ENCODE data around the gene TECPR2. TPM values are rescaled to one million over a fixed set of nuclear protein-coding genes. Genes with fewer than 3 reads are reported as not detected.

The TECPR2 gene
- total RNA-seq, 1 donor from 2014 or later: 12.0 TPM

DNA sequence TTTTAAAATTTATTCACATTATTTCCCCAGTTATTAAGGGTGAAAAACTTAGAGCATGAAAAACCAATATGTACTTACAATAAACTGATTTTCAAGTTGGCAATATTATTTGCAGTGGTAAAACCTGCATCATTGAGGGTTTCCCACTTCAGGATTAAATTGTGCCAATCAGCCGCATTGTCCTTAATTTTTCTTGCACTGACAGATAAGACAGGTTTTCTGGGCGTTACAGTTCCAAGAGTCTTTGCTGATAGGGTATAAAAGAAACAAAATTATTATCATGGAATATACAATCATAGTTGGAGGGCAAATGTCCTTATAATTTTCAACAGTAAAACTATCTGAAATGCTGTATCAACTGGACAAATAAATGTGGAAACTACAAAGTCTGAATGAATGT is 3.4 kb upstream of the TECPR2 start:
- Histone ChIP-seq H3K36me3 (peaks cover 0 to 41% of the 10 kb centered on the region in 2 donors), H3K27ac (no peak overlapping the region), H3K27me3 (no peaks in the 10 kb centered on the region), H3K4me1 (peaks cover 27% of the 10 kb centered on the region), H3K4me3 (no peak overlapping the region), H3K9me3 (no peaks in the 10 kb centered on the region)
- no peak for DNase-seq (ENCODE audit: extremely low spot score in 2 of 2)
- intact Hi-C loops (cut with DNase I): no loop called here
- TF ChIP-seq CTCF (IDR thresholded peaks at IDR 0.05) (no peak), POLR2A (IDR thresholded peaks at IDR 0.05) (no peak), POLR2AphosphoS5 (IDR thresholded peaks at IDR 0.05; ENCODE audit: insufficient read depth in 1 of 2, low read depth in 1 of 2) (no peak)

- H3K9me3 ChIP-seq: no peaks in the 10 kb centered on the region
- H3K4me3 ChIP-seq: no peak overlapping the region
- DNase-seq (ENCODE audit: extremely low spot score in 2 of 2): no peak
- no peak for TF ChIP-seq POLR2AphosphoS5 (IDR thresholded peaks at IDR 0.05; ENCODE audit: insufficient read depth in 1 of 2, low read depth in 1 of 2)
- no peak for TF ChIP-seq CTCF (IDR thresholded peaks at IDR 0.05)
- TF ChIP-seq POLR2A (IDR thresholded peaks at IDR 0.05): no peak
- H3K27me3 ChIP-seq: no peaks in the 10 kb centered on the region
- H3K27ac ChIP-seq: no peak overlapping the region
- H3K36me3 ChIP-seq: peaks cover 0 to 30% of the 10 kb centered on the region in 2 donors
- intact Hi-C loops (cut with DNase I): no loop called here
- peaks cover 28% of the 10 kb centered on the region for H3K4me1 ChIP-seq
Observed at GRCh38 chr14:102360388-102360787, 2.4 kb upstream of the TECPR2 start.

DNA sequence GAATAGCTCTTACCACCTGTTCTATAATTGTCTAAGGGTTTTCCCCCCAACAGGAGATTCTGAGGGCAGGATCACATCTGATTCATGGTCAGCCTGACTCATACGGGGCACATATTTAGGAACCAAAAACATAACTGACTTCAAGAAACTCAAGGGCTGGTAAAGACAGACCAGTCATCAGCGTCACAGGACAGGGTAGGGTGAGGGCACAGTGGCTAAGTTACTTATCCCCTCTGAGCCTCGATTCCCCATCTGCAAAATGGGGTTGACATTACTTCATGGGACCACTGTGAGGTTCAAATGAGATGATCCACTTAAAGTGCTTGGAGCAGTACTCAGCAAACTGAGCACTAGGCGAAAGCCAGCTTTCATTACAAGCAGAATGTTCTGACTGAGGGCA is 657 bp upstream of the TECPR2 start:
- TF ChIP-seq CTCF (IDR thresholded peaks at IDR 0.05) (no peak), POLR2AphosphoS5 (IDR thresholded peaks at IDR 0.05; ENCODE audit: insufficient read depth in 1 of 2, low read depth in 1 of 2) (no peak), POLR2A (IDR thresholded peaks at IDR 0.05) (no peak)
- H3K27me3 ChIP-seq: no peaks in the 10 kb centered on the region
- peak overlapping the region; percentile 87 for H3K27ac ChIP-seq
- DNase-seq (ENCODE audit: extremely low spot score in 2 of 2): no peak
- H3K4me1 ChIP-seq: peaks cover 28% of the 10 kb centered on the region
- no peaks in the 10 kb centered on the region for H3K9me3 ChIP-seq
- H3K4me3 ChIP-seq: peak overlapping the region; percentile 82 to 92
- peaks cover 0 to 17% of the 10 kb centered on the region in 2 donors for H3K36me3 ChIP-seq
- intact Hi-C loops (cut with DNase I): no loop called here

GRCh38 chr14:102363182-102363943 is 622 bp downstream of the TECPR2 start:
- no peak for DNase-seq (ENCODE audit: extremely low spot score in 2 of 2)
- H3K36me3 ChIP-seq: peaks cover 0 to 6% of the 10 kb centered on the region in 2 donors
- peak overlapping the region; percentile 82 to 92 for H3K4me3 ChIP-seq
- peak overlapping the region; percentile 87 for H3K27ac ChIP-seq
- H3K9me3 ChIP-seq: no peaks in the 10 kb centered on the region
- TF ChIP-seq CTCF (IDR thresholded peaks at IDR 0.05) (no peak), POLR2AphosphoS5 (IDR thresholded peaks at IDR 0.05; ENCODE audit: insufficient read depth in 1 of 2, low read depth in 1 of 2) (no peak), POLR2A (IDR thresholded peaks at IDR 0.05) (no peak)
- H3K4me1 ChIP-seq: peaks cover 28% of the 10 kb centered on the region
- intact Hi-C loops (cut with DNase I): no loop called here
- H3K27me3 ChIP-seq: no peaks in the 10 kb centered on the region

DNA sequence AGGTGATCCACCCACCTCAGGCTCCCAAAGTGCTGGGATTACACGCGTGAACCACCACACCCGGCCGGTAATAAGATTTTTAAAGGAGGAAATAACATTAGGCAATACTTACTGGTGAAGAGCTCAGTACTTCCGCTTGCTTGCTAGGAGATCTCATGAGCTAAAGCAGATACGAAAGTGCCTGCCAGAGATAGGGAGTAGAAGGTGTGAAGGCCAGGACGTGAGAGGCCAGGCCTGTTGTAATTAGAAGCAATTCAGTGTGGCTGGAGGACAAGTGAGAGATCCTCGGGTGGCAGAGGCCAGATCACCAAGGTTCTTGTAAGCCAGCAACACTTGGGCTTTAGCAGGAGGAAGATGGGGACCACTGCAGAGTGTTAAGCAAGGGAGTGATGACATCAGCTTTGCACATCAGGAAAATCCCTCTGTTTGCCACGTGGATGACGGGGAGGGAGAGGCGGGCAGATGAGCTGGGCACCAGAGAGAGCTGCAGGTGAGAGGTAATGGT is 7.6 kb downstream of the TECPR2 start:
- no peak for DNase-seq (ENCODE audit: extremely low spot score in 2 of 2)
- intact Hi-C loops (cut with DNase I): no loop called here
- no peaks in the 10 kb centered on the region for H3K36me3 ChIP-seq
- H3K4me3 ChIP-seq: no peak overlapping the region
- no peaks in the 10 kb centered on the region for H3K4me1 ChIP-seq
- no peak overlapping the region for H3K27ac ChIP-seq
- no peaks in the 10 kb centered on the region for H3K27me3 ChIP-seq
- TF ChIP-seq POLR2A (IDR thresholded peaks at IDR 0.05): no peak
- TF ChIP-seq CTCF (IDR thresholded peaks at IDR 0.05): no peak
- no peak for TF ChIP-seq POLR2AphosphoS5 (IDR thresholded peaks at IDR 0.05; ENCODE audit: insufficient read depth in 1 of 2, low read depth in 1 of 2)
- H3K9me3 ChIP-seq: no peaks in the 10 kb centered on the region
